ENCODE measurements around the gene GPD2. TPM values are rescaled to one million over a fixed set of nuclear protein-coding genes. Genes with fewer than 3 reads are reported as not detected.

The GPD2 gene
- total RNA-seq, 1 experiment from 2014 or later = 49.7 TPM

GRCh38 chr2:156427074-156427473 is 9.1 kb upstream of the GPD2 start:
- Histone ChIP-seq H3K4me3 (ENCODE audit: insufficient read depth, low read depth, low read length) (no peak overlapping the region), H3K36me3 (replicated peaks; ENCODE audit: control insufficient read depth, insufficient read depth, low read length) (no peaks in the 10 kb centered on the region), H3K27me3 (ENCODE audit: control insufficient read depth, insufficient read depth, low read length) (no peaks in the 10 kb centered on the region)
- no peak for DNase-seq

- Histone ChIP-seq H3K36me3 (replicated peaks; ENCODE audit: control insufficient read depth, insufficient read depth, low read length) (no peaks in the 10 kb centered on the region), H3K4me3 (ENCODE audit: insufficient read depth, low read depth, low read length) (no peak overlapping the region), H3K27me3 (ENCODE audit: control insufficient read depth, insufficient read depth, low read length) (no peaks in the 10 kb centered on the region)
- DNase-seq = no peak
Measured at GRCh38 chr2:156429211-156429610, 7.0 kb upstream of the GPD2 start.

DNA sequence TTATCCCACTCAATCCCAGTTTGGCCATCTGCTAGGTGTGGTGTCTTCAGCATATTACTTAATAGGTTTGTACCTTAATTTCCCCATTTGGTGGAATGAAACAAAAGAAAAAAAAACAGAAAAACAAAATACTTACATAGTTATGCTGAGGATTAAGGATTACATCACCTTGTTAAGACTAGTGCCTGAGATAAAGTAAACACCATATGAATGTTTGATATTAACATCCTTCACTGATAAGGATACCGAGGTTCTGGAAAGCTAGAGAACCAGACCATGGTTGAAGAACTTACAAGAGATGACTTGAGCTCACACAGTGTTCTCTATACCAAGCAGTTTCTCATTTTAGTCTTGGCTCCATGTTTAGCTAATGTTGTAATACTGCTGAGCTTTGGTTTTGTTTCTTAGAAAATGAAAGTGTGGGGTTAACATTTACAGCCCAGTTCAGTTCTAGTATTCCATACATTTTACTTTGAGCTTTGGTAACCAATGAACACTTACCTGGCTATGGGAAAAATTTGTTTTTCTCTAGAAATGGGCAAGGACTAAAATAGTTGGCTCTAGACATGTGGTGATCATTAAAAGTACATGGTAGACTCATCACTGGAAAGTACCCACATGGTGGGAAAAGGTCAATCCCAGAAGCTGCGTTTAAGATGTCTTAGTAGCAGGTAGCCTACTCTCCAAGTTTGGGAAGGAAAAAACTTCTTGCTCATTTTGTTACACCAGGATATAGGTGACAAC is 5.8 kb upstream of the GPD2 start:
- H3K27me3 ChIP-seq (ENCODE audit: control insufficient read depth, insufficient read depth, low read length) = no peaks in the 10 kb centered on the region
- H3K36me3 ChIP-seq (replicated peaks; ENCODE audit: control insufficient read depth, insufficient read depth, low read length) = no peaks in the 10 kb centered on the region
- H3K4me3 ChIP-seq (ENCODE audit: insufficient read depth, low read depth, low read length) = no peak overlapping the region
- DNase-seq = no peak

DNA sequence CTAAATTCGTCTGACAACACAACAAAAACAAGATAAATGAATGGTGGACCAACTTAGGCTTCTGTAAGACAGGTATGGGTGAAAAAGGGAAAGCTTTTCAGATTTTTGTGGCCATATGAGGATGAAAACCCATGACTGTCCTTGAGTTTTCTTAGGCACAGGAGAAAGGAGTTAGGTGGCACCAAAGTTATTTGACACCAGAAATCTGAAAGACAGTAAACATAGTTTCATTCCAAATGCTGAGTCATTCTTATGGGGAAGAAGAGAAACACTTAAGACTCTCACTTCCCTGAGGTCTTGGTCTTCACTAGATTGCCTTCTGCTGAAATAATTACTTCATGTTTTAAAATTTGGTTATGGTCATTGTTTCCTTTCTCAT is 5.2 kb upstream of the GPD2 start:
- DNase-seq = peak; percentile 16
- no peak overlapping the region for H3K4me3 ChIP-seq (ENCODE audit: insufficient read depth, low read depth, low read length)
- H3K27me3 ChIP-seq (ENCODE audit: control insufficient read depth, insufficient read depth, low read length) = no peaks in the 10 kb centered on the region
- H3K36me3 ChIP-seq (replicated peaks; ENCODE audit: control insufficient read depth, insufficient read depth, low read length) = no peaks in the 10 kb centered on the region

GRCh38 chr2:156434461-156435291 is 1.5 kb upstream of the GPD2 start:
- no peaks in the 10 kb centered on the region for H3K36me3 ChIP-seq (replicated peaks; ENCODE audit: control insufficient read depth, insufficient read depth, low read length)
- DNase-seq = peak; percentile 13
- H3K27me3 ChIP-seq (ENCODE audit: control insufficient read depth, insufficient read depth, low read length) = no peaks in the 10 kb centered on the region
- peak overlapping the region; percentile 77 for H3K4me3 ChIP-seq (ENCODE audit: insufficient read depth, low read depth, low read length)

DNA sequence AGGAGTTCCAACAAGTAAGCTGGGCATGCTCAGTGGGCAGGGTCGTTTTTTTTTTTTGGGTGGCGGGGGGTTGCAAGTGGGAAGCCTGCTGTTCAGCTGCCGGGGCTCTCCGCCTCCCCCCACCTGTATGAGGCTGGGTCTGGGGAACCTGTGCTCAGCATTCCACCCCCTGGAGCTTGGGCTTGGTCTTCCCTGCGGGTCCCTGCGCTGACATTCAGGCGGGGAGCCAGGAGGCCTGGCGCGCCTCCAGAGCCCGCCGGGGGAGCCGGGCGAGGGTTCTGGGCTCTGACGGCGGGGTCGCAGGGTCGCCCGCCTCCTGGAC is 822 bp upstream of the GPD2 start:
- no peaks in the 10 kb centered on the region for H3K27me3 ChIP-seq (ENCODE audit: control insufficient read depth, insufficient read depth, low read length)
- no peak for DNase-seq

DNA sequence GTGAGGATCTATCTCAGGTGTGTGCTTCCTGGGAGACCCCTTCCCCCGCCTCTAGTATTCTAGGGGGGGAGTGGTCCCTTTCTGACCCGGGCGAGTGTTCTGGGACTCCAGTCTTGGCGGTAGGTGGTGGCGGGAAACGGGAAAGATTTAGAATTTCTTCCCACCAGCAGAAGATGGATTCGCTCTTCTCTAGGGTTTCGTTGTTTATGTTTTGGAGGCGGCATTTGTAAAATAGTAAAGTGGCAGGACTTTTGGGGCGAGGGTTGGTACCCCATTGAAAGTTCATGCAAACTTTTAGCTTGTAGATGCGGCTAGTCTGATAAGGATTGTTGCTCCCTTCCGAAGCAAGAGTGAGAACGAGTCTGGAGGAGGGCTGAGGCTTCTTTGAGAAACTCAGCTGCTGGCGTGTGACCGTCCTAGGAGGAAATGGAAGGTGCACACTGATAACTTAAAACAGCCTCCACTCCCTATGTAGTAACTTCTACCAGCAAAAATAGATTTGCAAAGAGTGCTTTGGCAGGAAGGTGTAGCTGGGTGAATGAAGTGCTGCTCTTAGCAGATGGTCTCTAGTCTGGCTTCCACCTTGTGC is 412 bp downstream of the GPD2 start:
- Histone ChIP-seq H3K4me3 (ENCODE audit: insufficient read depth, low read depth, low read length) (peak overlapping the region; percentile 77), H3K36me3 (replicated peaks; ENCODE audit: control insufficient read depth, insufficient read depth, low read length) (no peaks in the 10 kb centered on the region), H3K27me3 (ENCODE audit: control insufficient read depth, insufficient read depth, low read length) (no peaks in the 10 kb centered on the region)
- DNase-seq = peak; percentile 21

More for the DNA sequence above, 822 bp upstream of the GPD2 start:
- peak overlapping the region; percentile 77 for H3K4me3 ChIP-seq (ENCODE audit: insufficient read depth, low read depth, low read length)
- H3K36me3 ChIP-seq (replicated peaks; ENCODE audit: control insufficient read depth, insufficient read depth, low read length) = no peaks in the 10 kb centered on the region

DNA sequence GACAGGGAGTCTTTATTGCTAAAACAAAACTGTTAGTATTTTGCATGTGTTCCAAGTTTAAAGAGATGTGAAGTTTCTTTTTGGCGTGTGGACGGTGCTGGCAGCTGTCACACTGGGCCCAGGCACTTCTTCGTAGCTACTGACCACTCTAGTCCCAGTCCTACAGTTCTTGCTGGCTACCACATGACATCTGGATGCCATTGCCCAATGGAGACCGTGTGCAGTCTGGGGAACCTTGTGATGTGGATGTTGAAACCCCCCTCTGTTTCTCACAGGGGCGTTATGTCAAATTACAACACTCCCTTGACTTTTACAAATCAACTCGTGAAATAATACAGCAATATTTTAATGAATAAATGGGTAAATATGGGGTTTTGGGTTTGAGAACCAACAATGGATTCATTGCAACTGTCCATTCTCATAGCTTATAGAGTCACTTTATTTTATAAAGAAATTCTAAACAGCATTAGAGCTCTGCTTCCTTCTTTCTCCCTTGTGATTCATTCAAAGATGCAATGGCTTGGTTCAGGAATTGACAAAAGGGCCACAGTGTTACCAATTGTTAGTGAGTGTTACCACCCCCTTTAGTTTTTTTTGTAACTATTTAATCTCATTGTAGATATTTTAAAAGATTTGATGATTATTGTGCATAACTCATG is 1.2 kb downstream of the GPD2 start:
- H3K4me3 ChIP-seq (ENCODE audit: insufficient read depth, low read depth, low read length) = no peak overlapping the region; the same call in 1 of the 2 replicates
- DNase-seq = no peak

GRCh38 chr2:156437931-156438410 is 1.8 kb downstream of the GPD2 start:
- Histone ChIP-seq H3K36me3 (replicated peaks; ENCODE audit: control insufficient read depth, insufficient read depth, low read length) (no peaks in the 10 kb centered on the region), H3K4me3 (ENCODE audit: insufficient read depth, low read depth, low read length) (no peak overlapping the region), H3K27me3 (ENCODE audit: control insufficient read depth, insufficient read depth, low read length) (no peaks in the 10 kb centered on the region)
- no peak for DNase-seq

More for the DNA sequence above, 1.2 kb downstream of the GPD2 start:
- Histone ChIP-seq H3K27me3 (ENCODE audit: control insufficient read depth, insufficient read depth, low read length) (no peaks in the 10 kb centered on the region), H3K36me3 (replicated peaks; ENCODE audit: control insufficient read depth, insufficient read depth, low read length) (no peaks in the 10 kb centered on the region)

GRCh38 chr2:156443089-156443488 is 6.9 kb downstream of the GPD2 start:
- Histone ChIP-seq H3K4me3 (ENCODE audit: insufficient read depth, low read depth, low read length) (no peak overlapping the region), H3K27me3 (ENCODE audit: control insufficient read depth, insufficient read depth, low read length) (no peaks in the 10 kb centered on the region), H3K36me3 (replicated peaks; ENCODE audit: control insufficient read depth, insufficient read depth, low read length) (no peaks in the 10 kb centered on the region)
- DNase-seq = no peak

- Histone ChIP-seq H3K4me3 (ENCODE audit: insufficient read depth, low read depth, low read length) (no peak overlapping the region), H3K36me3 (replicated peaks; ENCODE audit: control insufficient read depth, insufficient read depth, low read length) (no peaks in the 10 kb centered on the region), H3K27me3 (ENCODE audit: control insufficient read depth, insufficient read depth, low read length) (no peaks in the 10 kb centered on the region)
- DNase-seq = no peak
Measured at GRCh38 chr2:156445296-156446220, 9.4 kb downstream of the GPD2 start.

DNA sequence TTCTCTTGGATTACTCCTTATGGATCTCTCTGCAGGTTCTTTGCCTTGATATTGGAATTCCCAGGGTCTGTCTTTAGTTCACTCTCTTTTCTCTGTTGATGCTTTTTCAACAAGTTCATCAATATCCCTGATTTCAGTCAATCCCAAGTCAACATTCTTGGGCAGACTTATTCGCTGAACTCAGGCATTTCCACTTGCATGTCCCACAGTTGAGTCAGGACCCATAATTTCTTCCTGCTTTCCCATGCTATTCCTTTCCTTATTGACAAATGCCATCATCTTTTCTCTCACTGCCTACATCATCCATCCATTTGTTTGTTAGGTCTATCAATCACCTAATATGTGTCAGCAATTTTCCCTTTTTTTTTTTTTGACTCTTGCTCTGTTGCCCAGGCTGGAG is 11.6 kb downstream of the GPD2 start:
- no peak for DNase-seq
- no peaks in the 10 kb centered on the region for H3K36me3 ChIP-seq (replicated peaks; ENCODE audit: control insufficient read depth, insufficient read depth, low read length)
- no peak overlapping the region for H3K4me3 ChIP-seq (ENCODE audit: insufficient read depth, low read depth, low read length)
- no peaks in the 10 kb centered on the region for H3K27me3 ChIP-seq (ENCODE audit: control insufficient read depth, insufficient read depth, low read length)

DNA sequence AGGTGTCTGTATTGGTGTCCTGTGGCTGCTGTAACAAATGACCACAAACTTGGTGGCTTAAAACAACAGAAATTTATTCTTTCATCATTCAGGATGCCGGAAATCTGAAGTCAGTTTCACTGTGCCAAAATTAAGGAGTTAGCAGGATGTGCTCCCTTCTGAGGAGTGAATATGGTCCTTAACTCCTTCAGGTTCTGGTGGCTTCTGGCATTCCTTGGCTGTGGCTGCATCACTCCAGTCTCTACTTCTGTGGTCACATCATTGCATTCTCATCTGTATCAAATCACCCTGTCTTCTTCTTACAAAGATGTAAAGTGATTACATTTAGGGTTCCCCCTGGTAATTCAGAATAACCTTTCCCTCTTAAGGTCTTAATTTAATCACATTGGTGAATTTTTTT is 12.6 kb downstream of the GPD2 start:
- no peak for DNase-seq
- Histone ChIP-seq H3K36me3 (replicated peaks; ENCODE audit: control insufficient read depth, insufficient read depth, low read length) (no peaks in the 10 kb centered on the region), H3K4me3 (ENCODE audit: insufficient read depth, low read depth, low read length) (no peak overlapping the region), H3K27me3 (ENCODE audit: control insufficient read depth, insufficient read depth, low read length) (no peaks in the 10 kb centered on the region)

DNA sequence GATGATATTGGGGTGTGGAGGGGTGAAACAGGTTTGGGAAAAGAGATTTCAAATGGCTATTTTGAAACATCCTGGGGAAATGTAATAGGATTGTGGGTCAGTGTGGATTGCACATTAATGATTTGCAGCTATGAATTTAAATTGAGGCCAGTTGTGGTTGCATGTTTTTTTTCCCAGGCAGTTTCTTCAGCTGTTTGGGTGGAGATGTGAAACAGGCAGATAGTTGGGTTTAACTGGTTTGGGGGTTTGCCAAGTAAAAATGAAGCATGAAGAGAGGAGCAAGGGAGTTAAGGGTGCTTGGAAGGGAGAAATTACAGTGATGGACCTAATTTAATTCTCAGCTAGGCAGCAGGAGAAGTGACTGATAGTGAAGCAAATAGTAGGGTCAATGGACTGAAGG is 16.8 kb downstream of the GPD2 start:
- no peak overlapping the region for H3K4me3 ChIP-seq (ENCODE audit: insufficient read depth, low read depth, low read length)
- no peaks in the 10 kb centered on the region for H3K36me3 ChIP-seq (replicated peaks; ENCODE audit: control insufficient read depth, insufficient read depth, low read length)
- no peaks in the 10 kb centered on the region for H3K27me3 ChIP-seq (ENCODE audit: control insufficient read depth, insufficient read depth, low read length)
- no peak for DNase-seq

Data from H7 (cell line).